ENCODE measurements around the gene HIGD2A.
"Not testable (repeated sequence)": the region's sequence is repeated elsewhere in the genome, so short reads cannot be mapped to it uniquely, and the experiment has no call there.

HIGD2A gene

DNA sequence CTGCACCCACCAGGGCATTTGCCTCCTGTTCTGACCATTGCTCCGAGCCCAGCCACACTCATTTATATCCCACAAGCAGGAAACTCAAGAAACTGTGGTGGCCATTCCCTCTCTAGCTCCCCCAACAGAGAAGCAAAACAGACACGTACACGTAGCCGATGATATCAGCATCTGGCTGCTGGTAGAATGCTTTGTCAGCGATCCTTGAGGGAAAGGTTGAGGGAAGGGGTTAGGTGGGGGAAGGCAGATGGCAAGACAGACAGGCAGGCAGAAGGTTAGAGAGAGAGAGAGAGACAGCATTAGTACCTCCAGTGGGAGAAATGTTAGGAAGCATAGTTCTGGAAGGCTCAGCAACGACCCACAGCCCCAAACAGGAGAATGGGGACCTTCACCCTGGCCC, 7.8 kb downstream of the HIGD2A start:
- no peak for DNase-seq

DNA sequence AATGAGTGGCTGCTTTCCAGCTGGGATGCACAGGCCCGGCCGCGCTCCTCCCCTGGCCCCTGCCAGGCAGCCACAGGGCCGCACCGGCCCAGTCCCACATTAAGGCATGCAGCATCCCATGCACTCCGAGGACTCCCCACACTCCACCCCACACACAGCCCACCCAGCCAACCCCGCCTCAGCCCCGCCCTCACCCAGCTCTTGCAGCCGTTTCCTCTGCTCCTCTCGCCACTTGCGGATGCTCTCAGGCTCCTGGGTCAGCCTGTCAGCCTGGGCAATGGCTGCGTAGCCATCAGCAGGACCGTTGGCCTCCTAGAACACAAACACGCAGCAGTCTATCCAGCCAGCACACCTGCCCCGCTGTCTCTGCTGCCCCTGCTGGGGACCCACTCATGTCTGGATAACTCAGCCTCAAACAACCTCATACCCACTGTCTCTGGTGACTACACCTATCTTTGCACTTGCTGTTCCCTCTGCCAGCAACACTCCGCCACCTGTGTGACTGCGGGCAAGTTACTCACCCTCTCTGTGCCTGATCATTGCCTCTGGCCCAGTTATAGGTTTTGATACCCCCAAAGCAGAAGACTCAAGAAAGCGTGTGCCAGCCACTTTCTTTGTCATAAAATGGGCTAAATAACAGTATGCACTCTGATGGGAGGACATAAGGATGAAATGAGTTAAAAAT, 9.3 kb downstream of the HIGD2A start:
- DNase-seq = no peak

DNA sequence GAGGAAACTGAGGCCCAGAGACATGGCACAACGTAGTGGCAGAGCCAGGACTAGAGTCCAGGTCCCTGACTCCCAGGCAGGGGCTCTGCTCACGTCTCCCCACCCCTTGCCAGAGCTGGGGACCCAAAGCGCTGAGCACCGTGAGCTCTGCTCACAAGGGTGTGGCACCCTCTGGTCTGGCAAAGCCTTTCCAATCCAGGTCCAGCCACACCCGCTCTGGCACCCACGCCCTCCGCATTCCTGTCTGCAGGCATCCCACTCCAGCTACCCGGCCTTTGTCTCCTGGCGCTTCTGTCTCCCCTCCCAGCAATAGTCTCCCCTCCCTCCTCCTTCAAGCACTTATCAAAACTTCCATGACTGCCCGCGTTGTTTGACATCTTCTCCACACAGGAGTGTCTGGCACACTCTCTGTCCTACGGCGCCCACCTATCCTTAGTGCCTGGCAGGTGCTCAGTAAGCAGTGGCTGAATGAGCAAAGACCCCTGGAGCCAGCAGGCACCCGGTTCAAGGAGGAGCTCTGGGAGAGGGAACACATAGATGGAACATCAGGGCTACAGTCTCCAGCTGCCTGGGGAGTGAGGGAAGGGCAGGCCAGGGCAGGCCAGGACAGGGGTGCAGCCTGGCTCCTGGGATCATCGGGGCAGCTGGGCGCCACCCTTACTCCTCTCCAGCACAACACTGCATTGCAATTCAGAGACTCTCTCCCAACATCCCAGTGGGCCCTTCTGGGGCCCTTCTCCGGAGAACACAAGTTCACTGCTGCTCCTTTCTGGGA, 12.0 kb downstream of the HIGD2A start:
- no peak for DNase-seq

DNA sequence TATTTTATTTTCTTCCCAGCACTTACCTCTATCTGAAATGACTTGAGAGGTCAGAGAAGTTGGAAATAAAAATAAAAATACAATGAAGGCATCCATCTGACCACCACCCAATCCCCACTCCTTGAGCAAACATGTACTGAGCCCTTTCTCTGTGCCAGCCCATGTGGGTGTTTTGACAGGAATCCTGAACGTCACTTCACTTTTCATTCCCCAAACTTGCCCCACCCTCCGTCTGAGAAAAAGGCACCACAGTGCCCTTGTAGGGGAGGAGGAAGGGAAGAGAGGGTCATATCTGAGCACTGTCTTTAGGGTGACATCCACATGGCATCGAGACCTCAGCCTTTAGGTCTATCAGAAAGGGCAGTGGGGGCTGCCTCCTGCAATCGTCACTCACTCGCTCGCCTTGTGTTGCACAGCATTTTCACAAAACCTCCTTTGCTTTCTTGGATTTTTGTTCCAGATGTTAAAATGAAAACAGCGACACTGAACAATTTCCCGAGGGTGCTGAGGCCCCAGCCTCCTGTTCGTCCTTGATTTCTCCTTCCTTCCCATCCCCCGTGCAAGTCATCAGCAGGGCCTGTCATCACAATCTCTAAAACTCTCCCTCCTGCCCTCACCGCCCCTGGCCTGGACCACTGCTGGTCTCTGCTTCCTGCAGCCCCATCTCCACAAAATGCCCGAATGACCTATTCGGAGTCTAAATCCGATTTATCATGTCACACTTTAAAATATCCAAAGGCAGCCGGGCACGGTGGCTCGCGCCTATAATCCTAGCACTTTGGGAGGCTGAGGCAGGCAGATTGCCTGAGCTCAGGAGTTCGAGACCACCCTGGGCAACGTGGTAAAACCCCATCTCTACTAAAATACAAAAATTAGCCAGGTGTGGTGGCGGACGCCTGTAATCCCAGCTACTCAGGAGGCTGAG, 13.0 kb downstream of the HIGD2A start:
- DNase-seq = no peak

DNA sequence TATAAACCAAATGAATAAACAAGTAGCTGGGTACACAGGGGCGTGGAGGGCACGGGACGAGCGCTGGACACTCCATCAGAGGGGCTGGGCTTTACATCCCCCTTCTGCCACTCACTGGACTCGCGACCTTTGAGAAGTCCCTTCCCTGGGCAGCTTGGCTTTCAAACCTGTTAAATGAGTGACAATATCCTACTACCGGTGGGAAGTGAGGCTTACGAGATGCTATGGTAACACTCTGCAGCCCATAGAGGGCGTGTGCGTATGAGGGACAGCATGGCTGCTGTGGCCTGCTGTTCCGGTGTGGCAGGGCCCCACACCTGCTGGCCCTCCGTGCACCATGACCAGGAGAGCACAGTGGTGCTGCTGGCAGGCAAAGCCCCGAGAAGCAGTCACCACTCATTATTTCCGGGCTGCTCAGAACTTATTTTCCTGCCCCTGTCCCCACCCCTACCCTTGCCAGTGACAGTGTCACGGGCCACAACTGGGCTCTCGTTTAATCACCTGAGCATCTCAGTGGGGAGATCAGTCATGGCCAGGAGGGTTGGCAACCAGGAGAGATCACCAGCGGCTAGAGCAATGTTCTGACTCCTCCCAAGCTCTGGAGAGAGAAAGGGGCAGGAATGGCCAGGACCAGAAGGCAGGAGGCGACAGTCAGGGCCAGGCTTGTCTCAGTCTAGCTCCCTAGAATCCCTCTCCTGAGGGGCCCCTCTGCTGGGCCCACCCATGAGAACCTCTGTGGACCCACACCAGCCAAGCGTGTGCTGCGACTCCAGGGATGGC, 17.3 kb downstream of the HIGD2A start:
- no peak for DNase-seq

DNA sequence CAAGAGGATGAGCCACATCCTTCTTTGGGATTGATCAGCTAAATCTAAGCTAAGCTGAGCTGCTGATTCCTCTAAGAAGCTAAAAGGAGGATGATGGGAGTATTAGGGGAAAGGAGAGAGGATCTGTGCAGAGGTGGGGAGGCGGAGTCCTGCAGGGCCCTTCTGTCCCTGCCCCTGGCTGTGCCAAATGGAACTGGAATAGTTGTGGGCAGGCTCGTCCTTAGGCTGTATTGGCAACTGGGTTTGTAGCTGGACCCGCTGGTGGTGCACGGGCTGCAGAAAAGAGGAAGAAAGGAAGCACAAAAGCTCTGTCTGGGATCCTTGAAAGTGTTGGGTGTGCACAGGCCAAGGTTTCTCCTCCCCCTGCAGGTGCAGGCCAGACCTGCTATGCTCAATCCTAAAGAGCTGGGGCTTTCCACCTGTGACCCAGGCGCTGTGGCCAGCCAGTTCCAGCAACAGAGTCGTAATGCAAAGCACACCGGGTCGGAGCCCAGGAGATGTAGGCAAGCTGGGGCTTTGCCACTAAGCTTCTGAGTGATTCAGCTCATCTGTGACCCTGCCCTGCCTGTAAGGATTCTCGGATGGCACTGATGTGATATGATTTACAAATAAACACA, 18.0 kb downstream of the HIGD2A start:
- DNase-seq = no peak

DNA sequence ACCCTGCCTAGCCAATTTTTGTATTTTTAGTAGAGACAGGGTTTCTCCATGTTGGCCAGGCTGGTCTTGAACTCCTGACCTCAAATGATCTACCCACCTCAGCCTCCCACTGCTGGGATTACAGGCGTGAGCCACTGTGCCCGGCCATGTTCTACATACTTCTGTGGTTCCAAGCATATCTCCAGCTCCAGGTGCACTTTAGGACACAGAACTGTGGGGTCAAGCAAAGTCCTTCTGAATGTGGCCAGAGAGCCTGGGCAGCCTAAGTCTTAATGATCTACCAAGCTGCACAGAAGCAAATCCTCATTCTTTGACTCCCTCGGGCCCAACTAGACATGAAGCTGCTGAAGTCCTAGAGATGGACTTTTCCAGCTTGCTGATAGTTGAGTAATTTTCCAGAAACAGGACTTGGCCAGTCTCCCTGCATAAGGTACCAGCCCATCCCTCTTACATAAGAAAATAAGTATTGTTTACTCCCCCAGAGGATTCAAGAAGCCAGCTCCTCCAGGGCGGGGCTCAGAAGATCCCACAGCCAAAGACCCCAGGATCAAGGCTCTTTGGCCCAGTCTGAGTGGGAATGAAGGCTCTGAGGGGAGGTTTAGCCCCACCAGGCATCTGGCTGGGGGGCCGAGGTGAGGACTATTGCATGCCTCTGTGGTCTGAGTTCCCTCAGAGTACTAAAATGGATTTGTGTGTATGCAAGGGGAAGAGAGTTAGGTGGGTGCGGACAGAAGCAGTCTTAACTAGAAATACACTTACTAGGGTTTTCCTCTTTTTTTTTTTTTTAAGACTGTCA, 19.1 kb downstream of the HIGD2A start:
- DNase-seq = no peak

DNA sequence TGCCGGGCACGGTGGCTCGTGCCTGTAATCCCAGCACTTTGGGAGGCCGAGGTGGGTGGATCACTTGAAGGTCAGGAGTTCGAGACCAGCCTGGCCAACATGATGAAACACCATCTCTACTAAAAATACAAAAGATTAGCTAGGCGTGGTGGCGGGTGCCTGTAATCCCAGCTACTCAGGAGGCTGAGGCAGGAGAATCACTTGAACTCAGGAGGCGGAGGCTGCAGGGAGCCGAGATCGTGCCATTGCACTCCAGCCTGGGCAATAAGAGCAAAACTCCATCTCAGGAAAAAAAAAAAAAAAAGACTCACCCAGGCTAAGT, 19.7 kb downstream of the HIGD2A start:
- not testable (repeated sequence) for DNase-seq

DNA sequence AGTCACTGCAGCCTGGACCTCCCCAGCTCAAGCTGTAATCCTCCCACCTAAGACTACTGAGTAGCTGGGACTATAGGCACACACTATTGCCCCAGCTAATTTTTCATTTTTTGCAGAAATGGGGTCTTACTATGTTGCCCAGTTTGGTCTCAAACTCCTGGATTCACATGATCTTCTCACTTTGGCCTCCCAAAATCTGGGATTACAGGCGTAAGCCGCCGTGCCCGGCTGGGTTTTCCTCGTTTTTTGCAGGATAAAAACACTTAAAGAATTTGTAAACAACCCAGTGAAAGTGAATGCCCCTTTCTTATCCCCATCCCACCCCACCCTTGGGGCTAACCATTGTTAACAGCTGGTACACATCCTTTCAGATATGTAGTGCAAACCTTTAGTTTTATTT, 20.0 kb downstream of the HIGD2A start:
- DNase-seq = no peak

DNA sequence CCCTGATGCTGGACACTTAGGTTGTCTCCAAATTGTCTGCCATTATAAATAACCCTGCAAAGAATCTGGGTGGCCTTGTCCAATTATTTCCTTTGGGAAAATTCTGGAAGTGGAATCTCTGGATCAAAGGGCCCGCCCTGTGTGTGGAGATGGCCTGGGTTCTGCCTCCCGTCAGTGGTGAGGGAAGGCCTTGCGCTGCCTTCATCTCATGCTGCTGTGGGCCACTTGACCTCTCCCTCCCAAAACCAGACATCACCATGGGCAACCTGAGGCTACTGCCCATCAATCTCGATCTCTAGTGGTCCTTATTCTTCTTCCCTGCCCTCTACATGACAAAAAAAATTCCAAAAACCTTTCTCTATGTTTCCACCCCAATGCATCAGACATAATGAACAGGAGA, 21.2 kb downstream of the HIGD2A start:
- DNase-seq = no peak

DNA sequence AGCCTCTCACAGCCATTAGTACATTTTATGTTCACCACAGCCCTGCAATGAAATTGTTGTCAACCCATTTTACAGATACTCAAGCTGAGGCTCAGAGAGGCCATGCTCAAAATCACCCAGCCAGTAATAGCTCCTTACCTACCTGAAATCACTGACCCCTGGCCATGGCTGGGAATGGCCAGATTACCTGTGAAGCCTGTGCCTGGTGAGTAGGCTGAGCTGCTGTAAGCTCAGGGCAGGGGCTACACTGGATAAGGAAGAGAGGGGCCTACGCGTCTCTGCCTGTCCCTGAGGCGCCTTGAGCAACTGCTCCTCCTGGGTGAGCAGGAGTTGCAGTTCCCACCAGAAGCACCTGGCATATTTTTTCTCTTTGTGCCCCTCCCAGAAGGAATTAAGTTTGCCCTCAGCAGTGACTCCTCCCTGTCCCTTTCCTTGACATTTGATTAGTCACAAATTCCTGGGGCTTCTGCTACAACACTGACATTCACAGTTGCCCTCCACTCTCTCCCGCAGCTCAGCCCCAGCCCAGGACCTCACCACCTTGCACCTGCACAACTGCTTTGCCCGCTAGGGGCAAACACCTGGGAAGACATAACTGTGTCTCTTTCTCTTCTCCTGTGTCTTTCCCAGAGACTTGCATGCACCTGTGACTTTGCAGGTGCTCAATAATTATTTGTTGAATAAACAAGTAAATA, 22.1 kb downstream of the HIGD2A start:
- no peak for DNase-seq

DNA sequence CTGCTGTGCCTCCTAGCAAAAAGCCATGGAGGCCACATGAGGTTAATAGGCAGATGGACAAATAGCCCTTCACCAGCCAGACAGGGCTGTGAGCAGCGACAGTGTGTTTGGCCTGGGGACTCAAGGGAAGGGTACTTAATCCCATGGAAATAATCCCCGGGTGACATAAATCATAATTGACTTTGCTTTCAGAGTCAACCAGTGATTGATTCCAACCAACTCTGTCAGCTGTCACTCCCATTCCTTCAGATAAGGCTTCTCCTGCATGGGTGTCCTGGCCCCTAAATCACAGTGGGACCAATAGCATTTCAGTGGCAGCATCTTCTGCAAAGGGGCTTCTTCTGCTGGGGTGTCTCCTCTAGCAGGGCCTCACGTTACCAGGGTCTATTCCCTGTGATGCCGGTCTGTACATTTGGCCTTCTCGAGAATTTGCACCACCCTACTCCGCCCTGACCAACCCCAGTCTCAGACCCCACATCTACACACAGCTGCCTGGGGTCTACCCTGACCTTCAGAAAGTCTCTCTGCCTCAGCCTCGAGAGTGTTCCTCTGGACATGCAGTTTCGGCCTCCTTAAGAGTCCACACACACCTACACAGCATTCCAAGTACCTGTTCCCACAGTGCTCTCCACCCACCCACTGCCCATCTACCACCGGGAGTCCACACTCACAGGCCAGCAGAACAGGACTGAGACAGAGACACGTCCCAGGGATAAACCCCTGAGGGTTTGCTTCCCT, 24.1 kb downstream of the HIGD2A start:
- no peak for DNase-seq

DNA sequence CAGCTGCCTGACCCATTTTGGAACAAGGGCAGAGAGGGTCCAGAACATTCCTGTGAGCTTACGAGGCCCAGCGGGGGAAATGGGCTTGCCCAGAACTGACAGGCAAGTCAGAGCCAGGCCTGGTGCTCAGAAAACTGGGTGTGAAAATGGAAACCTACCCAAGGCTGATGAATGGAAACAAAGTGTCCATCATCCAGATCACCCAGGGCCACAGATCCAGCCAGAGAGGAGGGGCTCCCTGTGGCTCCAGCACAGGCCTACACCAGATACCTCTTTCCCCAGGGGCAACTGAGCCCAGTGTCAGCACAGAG, 24.7 kb downstream of the HIGD2A start:
- no peak for DNase-seq

DNA sequence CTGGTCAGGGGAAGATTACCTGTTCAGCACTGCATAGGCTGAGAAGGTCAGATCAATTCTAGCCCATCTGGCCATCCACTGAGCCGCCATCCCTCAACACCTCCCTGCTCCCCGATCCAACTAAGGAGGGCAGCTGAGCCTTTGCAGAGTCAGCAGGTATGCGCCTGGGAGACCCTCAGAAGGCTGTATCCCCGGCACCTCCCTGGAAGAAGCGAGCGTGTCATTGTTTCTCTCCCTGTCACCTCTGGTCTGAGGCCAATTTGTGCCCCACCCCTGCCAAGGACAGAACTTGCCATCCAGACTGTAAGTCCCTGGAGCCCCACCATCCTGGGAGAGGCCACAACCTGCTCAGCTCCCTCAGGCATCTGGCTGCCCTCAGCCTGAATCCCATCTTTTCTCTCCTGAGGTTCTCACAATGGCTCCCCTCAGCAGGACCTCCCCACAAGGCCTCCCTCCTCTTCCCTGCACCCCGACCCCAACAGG, 25.2 kb downstream of the HIGD2A start:
- DNase-seq = no peak

DNA sequence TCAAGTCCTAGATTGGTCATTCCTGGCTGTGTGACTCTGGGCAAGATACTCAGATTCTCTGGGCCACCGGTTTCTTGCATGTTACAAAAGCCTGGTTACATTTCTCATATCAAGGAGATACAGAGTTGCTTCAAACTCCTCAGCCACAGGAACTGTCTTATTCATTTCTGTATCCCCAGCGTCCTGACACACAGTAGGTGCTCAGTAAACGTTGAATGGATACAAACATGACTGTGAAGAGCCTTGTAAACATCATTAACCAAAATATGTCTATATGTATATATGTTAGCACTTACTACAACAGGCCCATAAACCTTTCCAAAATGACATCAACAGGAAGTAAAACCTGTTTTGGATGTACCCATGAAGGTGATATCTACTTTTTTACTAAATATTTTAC, 26.2 kb downstream of the HIGD2A start:
- DNase-seq = no peak

DNA sequence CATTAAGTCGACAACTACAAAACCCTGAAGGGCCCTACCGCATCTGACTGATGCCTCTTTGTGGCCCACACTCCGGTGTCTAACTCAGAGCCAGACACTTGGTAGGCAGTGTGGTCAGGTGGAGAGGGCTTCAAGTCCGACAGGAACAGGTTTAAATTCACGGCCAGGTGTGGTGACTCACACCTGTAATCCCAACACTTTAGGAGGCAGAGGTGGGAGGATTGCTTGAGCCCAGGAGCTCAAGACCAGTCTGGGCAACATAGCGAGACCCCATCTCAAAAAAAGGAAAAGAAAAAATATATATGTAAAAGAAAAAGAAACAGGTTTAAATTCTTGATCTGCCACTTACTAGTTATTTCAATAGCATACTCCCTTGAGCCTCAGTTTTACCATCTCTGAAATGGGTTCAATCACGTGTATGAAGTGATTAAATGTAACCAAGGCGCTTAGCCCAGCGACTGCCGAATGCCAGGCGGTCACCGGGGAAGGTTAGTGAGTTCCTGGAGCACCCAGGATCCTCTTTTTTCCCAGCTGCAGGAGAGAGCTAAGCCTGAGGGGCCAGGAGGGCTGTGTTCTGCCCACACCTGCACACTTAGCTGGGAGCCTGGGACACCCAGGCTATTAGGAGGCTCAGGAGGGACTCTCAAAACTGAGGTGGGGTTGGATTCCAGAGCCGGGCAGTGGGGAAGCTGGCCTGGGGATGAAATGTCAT, 26.8 kb downstream of the HIGD2A start:
- no peak for DNase-seq

DNA sequence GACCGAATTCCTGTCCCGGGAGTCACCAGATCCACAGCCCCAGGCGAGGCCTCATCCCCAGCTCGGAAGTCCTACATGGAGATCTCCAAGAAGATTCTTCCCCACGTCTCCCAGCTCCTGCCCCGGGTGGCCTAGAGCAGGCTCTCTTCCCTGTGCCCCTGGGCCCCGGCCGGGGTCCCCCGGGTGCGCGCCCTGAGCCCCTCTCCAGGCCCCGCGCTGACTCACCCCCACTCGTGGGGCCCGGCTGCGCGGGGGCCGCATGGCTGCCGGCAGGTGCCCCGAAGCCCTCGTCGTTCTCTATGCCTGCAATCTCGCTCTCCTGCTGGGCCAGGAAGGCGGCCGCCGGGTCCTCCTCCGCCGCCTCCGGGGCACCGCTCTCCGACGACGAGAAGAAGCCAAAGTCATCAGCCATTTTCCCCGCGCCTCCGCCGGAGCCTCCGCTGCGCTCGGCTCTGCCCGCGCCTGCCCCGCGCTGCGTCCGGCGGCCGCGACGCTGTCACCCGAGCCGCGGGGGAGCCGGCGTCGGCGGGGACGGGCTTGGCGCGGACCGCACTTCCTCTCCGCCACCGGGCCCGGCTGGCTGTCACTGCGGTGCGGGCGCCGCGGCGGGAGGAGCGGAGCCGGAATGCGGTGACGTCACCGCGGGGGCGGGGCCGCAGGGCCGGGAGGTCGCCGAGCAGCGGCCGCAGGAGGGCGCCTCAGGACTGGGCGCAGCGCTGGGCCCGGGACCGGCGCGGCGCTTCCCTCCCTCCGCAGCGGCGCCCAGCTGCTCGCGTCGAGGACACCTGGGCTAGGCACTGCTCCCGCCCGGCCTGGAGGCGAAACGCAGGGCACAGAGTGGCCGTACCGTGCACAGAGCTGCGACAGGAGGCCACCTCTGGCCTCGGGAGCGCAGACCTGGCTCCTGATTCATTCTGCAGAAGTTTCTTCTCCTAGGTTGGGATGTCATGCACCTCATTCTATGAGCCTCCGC, 27.7 kb downstream of the HIGD2A start, which contains the start of gene CLTB:
TSS of gene CLTB (minus strand) at position 588 of the 973 bp plus-strand sequence. CDS start at position 412, 176 bp downstream.
- peak; percentile 93 for DNase-seq

DNA sequence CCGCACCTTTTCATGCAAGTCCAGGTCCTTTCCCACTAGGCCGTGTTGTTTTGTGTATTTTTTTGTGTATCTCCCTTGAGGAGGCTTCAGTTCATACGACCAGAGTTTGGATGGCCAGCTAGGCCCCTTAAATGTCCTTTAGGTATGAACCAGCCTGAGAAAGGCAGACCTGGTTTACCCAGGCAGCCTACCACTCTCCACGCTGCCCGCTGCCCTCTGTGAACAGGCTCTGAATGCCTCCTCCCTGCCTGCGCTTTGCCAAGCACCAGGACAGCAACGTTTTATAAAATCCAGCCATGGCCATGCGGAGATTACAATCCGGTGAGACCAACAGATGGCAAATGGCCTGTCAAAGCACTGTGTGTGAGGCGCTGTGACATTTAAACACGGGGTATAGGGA, 28.4 kb downstream of the HIGD2A start:
- no peak for DNase-seq
